Measurements from ENCODE around the gene FOXN4. TPM values are rescaled to one million over a fixed set of nuclear protein-coding genes. Genes with fewer than 3 reads are reported as not detected.
A peak's percentile ranks its signal among the peaks of the same experiment; 100 is the strongest.

The FOXN4 gene
- total and polyA plus RNA-seq, 9 of the 15 experiments (the other 6 are each of a cell fraction or from before 2014, with no cell fraction given): not detected

GRCh38 chr12:109358154-109358869, 49.2 kb upstream of the FOXN4 start:
- in situ Hi-C loops (cut with MboI): no loop called here
- FAIRE-seq (no peak), ATAC-seq (no peak), DNase-seq (ENCODE audit: extremely low read depth in 1 of 4, low spot score in 3 of 4) (no peak)
- Histone ChIP-seq H3K9me1 (ENCODE audit: control insufficient read depth, insufficient read depth, low read length) (no peaks in the 10 kb centered on the region), H3K9ac (ENCODE audit: insufficient read depth in 1 of 2, low read depth in 2 of 2, low read length in 2 of 2) (no peak overlapping the region), H3K36me3 (ENCODE audit: control insufficient read depth, insufficient read depth, low read length) (no peaks in the 10 kb centered on the region), H3K4me3 (no peak overlapping the region), H3K79me2 (ENCODE audit: control insufficient read depth, insufficient read depth, low read length) (no peaks in the 10 kb centered on the region), H3K27ac (ENCODE audit: extremely low read depth, low read depth, low read length) (no peak overlapping the region), H2AFZ (ENCODE audit: low read depth, low read length) (no peak overlapping the region), H4K20me1 (replicated peaks; ENCODE audit: control insufficient read depth, insufficient read depth, low read length) (no peaks in the 10 kb centered on the region; the same call in 1 of the 2 replicates), H3K4me2 (ENCODE audit: insufficient read depth, low read length) (no peak overlapping the region), H3K9me3 (replicated peaks; ENCODE audit: control insufficient read depth, insufficient read depth, low read depth, low read length) (no peaks in the 10 kb centered on the region), H3K4me1 (replicated peaks in 1 of 2; ENCODE audit: control insufficient read depth in 2 of 2, insufficient read depth in 2 of 2, low read length in 2 of 2) (no peaks in the 10 kb centered on the region), H3K27me3 (ENCODE audit: control insufficient read depth in 2 of 2, insufficient read depth in 2 of 2, low read length in 2 of 2) (peaks cover 25 to 41% of the 10 kb centered on the region in 2 experiments)
- intact Hi-C loops (cut with micrococcal nuclease): no loop called here
- ChIA-PET POLR2A (interaction anchor here (0.6 kb wide), 1 partner anchor 598 kb away, joined by 3 read pairs; no protein-coding TSS in a partner anchor), CTCF (ENCODE audit: low intra/inter-chr PET ratio) (interaction anchor here (0.6 kb wide), 1 partner anchor 31 kb away, joined by 6 read pairs; no protein-coding TSS in a partner anchor)
- TF ChIP-seq ZNF551 (CRISPR knock-in tag; IDR thresholded peaks at IDR 0.05) (no peak), BRF1 (IDR thresholded peaks at IDR 0.05; ENCODE audit: borderline replicate concordance, extremely low read depth, insufficient read length) (no peak), ZNF41 (CRISPR knock-in tag; conservative IDR thresholded peaks at IDR 0.05) (peak; percentile 80; the same call in 1 of the 2 replicates), RFX5 (IDR thresholded peaks at IDR 0.05; ENCODE audit: low read depth, low read length) (no peak), CBX2 (IDR thresholded peaks at IDR 0.05; ENCODE audit: insufficient read depth, low read length, poor library complexity, severe bottlenecking) (peak; percentile 62), E2F3 (CRISPR knock-in tag; IDR thresholded peaks at IDR 0.05) (no peak), KAT7 (CRISPR knock-in tag; IDR thresholded peaks at IDR 0.05; ENCODE audit: borderline replicate concordance) (no peak), MXD1 (CRISPR knock-in tag; IDR thresholded peaks at IDR 0.05; ENCODE audit: borderline replicate concordance, poor library complexity, severe bottlenecking) (no peak), JUND (IDR thresholded peaks at IDR 0.05; ENCODE audit: borderline replicate concordance, low read depth, low read length) (no peak), JUND (tag; IDR thresholded peaks at IDR 0.05; ENCODE audit: borderline replicate concordance, low read depth, low read length) (no peak)
- WGBS (ENCODE audit: insufficient coverage, low coverage, missing lambda C conversion rate): 2% methylated on average over 10 of the region's 10 CpGs
- BruUV-seq (replicated peaks): no TSS peak
